ENCODE measurements around the gene GZMH.

Gene GZMH

GRCh38 chr14:24578558-24578957 lies 30.9 kb downstream of the GZMH start:
- H3K27ac ChIP-seq, result no peak overlapping the region
- TF ChIP-seq CTCF (conservative IDR thresholded peaks at IDR 0.05), result no peak
- no peak for TF ChIP-seq ZFX (IDR thresholded peaks at IDR 0.05)

- no peak overlapping the region for H3K27ac ChIP-seq
- TF ChIP-seq CTCF (conservative IDR thresholded peaks at IDR 0.05) (no peak), ZFX (IDR thresholded peaks at IDR 0.05) (no peak)
Observed at GRCh38 chr14:24576771-24577170, 32.7 kb downstream of the GZMH start.

GRCh38 chr14:24576182-24576581 lies 33.3 kb downstream of the GZMH start, which contains the start of gene CTSG:
Gene CTSG, minus strand, starts transcription at chr14:24576250. Its CDS starts 27 bp downstream, at chr14:24576223.
- TF ChIP-seq ZFX (IDR thresholded peaks at IDR 0.05) (no peak), CTCF (conservative IDR thresholded peaks at IDR 0.05) (no peak)
- H3K27ac ChIP-seq, result no peak within 1 kb of the TSS

GRCh38 chr14:24574206-24574774 lies 35.2 kb downstream of the GZMH start:
- no peak for TF ChIP-seq CTCF (conservative IDR thresholded peaks at IDR 0.05)
- TF ChIP-seq ZFX (IDR thresholded peaks at IDR 0.05), result no peak
- no peak overlapping the region for H3K27ac ChIP-seq

GRCh38 chr14:24566318-24566717 lies 43.2 kb downstream of the GZMH start:
- H3K27ac ChIP-seq, result no peak overlapping the region
- TF ChIP-seq ZFX (IDR thresholded peaks at IDR 0.05) (no peak), CTCF (conservative IDR thresholded peaks at IDR 0.05) (no peak)

- TF ChIP-seq CTCF (conservative IDR thresholded peaks at IDR 0.05) (no peak), ZFX (IDR thresholded peaks at IDR 0.05) (no peak)
- H3K27ac ChIP-seq, result no peak overlapping the region
Observed at GRCh38 chr14:24565766-24566165, 43.7 kb downstream of the GZMH start.

GRCh38 chr14:24563505-24563904 lies 46.0 kb downstream of the GZMH start:
- H3K27ac ChIP-seq, result no peak overlapping the region
- TF ChIP-seq ZFX (IDR thresholded peaks at IDR 0.05) (no peak), CTCF (conservative IDR thresholded peaks at IDR 0.05) (no peak)

Data from C4-2B (cell line).